Uterus (tissue), 4 donors: ENCODE measurements around the gene ATP6AP1. TPM values are rescaled to one million over a fixed set of nuclear protein-coding genes. Genes with fewer than 3 reads are reported as not detected.
"Not testable (repeated sequence)": the region's sequence is repeated elsewhere in the genome, so short reads cannot be mapped to it uniquely, and the experiment has no call there.

Experiments
- DNase-seq, 2 donors: peaks; one replicate each; pipeline ENCODE4 v3.0.0-alpha.2; 2019 to 2020
- H3K27ac ChIP-seq, 2 donors: fragments of 200-600 bp; sonication (generic); 1 replicate in 1 of 2; 2 replicates in 1 of 2; pipeline ENCODE4 v1.5.1; 2016 to 2018
- H3K27me3 ChIP-seq, 2 donors: fragments of 200-600 bp; sonication (generic); one replicate each; pipeline ENCODE4 v1.5.1; 2018 to 2019; ENCODE audit warnings: control low read depth in 1 of 2
- H3K36me3 ChIP-seq, 2 donors: fragments of 200-600 bp; sonication (generic); one replicate each; pipeline ENCODE4 v1.5.1; 2019; ENCODE audit warnings: control low read depth in 1 of 2
- H3K4me1 ChIP-seq, 2 donors: fragments of 200-600 bp; sonication (generic); one replicate each; pipeline ENCODE4 v1.5.1; 2018 to 2019; ENCODE audit warnings: control low read depth in 1 of 2
- H3K4me3 ChIP-seq, 2 donors: fragments of 200-600 bp; sonication (generic); 1 replicate in 1 of 2; 2 replicates in 1 of 2; pipeline ENCODE4 v1.5.1; 2018 to 2019; ENCODE audit warnings: mild to moderate bottlenecking in 1 of 2
- H3K9me3 ChIP-seq, 2 donors: fragments of 200-600 bp; sonication (generic); one replicate each; pipeline ENCODE4 v1.5.1; 2019; ENCODE audit warnings: control low read depth in 1 of 2
- CTCF ChIP-seq, 4 experiments: fragments of 200-600 bp in 2 of 4; fragments of 450-650 bp in 2 of 4; sonication (generic) in 2 of 4; IDR thresholded peaks; one replicate each; pipeline ENCODE4 v1.5.1; 2016 to 2019; ENCODE audit warnings: antibody characterized with exemption in 4 of 4, mild to moderate bottlenecking in 2 of 4, moderate library complexity in 1 of 4
- POLR2A ChIP-seq, 2 donors: fragments of 450-650 bp; IDR thresholded peaks; one replicate each; pipeline ENCODE4 v1.6.1; 2016; ENCODE audit warnings: antibody characterized with exemption in 2 of 2, mild to moderate bottlenecking in 1 of 2, moderate library complexity in 1 of 2
- intact Hi-C: fragments of 100-400 bp; cut with DNase I; formaldehyde crosslinking; loops from one replicate; pipeline ENCODE4 v1.15.1; 2023; ENCODE audit warnings: low total_unique reads
- total RNA-seq, 4 donors: library from RNA; depleted of rRNA in 3 of 4; stranded (reverse); fragments of >200 nt in 3 of 4; gene quantifications; one replicate each; pipeline versions ENCODE4 v1.1.0 to v1.2.4, GENCODE V29; 2014 to 2023
- donor health status: DM: yes; HTN: yes; CAD: no.

Gene ATP6AP1
- total RNA-seq, 4 donors from 2014 or later, result 5.1 to 71.3 (median 42.1) TPM

DNA sequence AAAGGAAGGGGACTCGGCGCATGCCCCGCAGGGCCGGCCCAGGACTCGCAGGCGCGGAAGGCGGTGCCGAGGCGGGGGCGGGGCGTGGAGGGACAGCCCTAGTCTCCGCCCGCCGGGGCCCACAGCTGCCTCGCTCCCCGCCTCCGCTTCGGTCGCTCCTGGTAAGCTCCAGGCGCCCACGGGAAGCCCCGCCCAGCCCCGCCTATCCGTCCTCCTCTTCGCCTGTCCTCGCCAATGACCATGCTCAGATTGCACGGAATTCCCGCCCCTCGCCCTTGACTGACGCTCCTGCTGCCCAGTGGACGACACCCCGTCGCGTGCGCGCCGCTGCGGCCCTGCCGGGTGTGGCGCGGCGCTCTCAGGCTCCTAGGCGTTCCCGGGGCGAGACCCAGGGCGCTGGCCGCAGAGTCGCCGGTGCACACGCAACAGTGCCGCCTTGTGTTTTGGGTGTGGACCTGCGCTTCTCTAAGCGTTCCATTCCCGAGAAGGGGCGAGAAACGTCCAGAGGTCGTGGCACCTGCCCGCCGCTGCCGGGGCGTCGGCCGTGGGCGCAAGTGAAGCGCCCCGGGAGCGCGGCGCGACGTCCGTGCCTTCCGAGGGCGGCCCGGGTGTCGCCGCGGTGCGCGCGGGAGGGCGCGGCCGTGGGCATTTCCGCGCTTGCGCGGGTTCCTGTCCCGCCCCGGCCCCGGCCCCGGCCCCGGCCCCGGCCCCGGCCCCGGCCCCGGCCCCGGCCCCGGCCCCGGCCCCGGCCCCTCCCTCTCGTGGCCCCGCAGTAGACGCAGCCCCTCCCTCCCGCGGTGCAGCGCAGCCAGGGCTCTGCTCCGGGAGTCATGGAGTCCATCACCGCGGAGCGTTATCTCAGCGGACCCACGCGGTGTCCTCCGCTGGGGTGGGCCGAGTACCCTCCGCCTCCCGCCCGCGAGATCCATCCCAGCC is 38.4 kb upstream of the ATP6AP1 start:
- H3K27me3 ChIP-seq, intact Hi-C loops, H3K9me3 ChIP-seq, H3K36me3 ChIP-seq, H3K4me1 ChIP-seq, H3K4me3 ChIP-seq: not testable (repeated sequence)
- peak; percentile 20 to 28 for DNase-seq
- H3K27ac ChIP-seq, result peak overlapping the region in 1 of 2 donors; percentile 86

- H3K4me3 ChIP-seq, H3K4me1 ChIP-seq, DNase-seq, intact Hi-C loops, H3K9me3 ChIP-seq, H3K36me3 ChIP-seq, H3K27me3 ChIP-seq: not testable (repeated sequence)
- H3K27ac ChIP-seq, result peak overlapping the region; percentile 92 to 99
Observed at GRCh38 chrX:154396363-154396762, 32.1 kb upstream of the ATP6AP1 start.

DNA sequence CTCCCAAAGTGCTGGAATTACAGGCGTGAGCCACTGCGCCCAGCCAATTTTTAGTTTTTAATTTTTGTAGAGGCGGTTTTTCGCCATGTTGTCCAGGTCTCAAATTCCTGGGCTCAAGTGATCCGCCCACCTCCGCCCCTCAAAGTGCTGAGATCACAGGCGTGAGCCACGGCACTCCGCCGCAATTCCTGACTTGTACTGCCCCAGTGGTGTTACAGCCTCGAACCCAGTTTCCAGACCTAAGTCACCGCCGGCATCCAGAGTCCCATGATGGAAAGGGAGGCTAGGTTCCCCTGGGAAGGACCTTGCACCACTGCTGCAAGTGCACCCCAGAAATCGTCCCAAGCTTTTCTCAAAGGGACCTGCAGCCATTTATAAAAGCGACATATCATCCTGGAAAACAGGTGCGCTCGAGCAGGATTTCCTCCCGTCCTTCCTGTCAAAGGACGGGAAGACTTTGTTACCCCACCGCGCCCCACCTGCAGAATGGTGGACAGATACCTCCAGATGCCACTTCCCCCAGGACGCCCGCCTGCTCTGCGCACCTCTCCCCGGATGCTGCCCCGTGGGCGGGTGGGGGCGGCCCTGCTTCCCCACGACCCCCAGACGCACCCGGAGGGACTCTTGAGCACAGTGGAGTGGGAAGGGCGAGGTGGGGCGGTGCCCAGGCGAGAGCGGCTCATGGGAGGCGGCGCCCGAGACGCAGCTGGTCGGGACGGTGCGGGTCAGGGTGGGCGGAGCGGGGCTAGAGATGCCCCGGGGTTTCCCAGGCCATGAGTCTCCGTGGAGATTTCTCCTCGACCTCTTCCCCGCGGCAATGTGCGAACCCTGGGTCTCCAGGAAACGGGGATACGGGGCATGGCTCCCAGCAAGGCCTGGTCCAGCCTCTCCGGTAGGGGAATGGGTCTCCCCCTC is 31.2 kb upstream of the ATP6AP1 start:
- intact Hi-C loops, result no loop called here
- Histone ChIP-seq H3K36me3 (no peaks in the 10 kb centered on the region), H3K27me3 (no peaks in the 10 kb centered on the region), H3K27ac (peak overlapping the region; percentile 92 to 99), H3K4me3 (peak overlapping the region; percentile 54 to 71), H3K4me1 (no peaks in the 10 kb centered on the region), H3K9me3 (no peaks in the 10 kb centered on the region)
- TF ChIP-seq CTCF (IDR thresholded peaks at IDR 0.05) (no peak), POLR2A (IDR thresholded peaks at IDR 0.05) (peak; percentile 13 to 43)
- DNase-seq, result peak; percentile 80 to 83

DNA sequence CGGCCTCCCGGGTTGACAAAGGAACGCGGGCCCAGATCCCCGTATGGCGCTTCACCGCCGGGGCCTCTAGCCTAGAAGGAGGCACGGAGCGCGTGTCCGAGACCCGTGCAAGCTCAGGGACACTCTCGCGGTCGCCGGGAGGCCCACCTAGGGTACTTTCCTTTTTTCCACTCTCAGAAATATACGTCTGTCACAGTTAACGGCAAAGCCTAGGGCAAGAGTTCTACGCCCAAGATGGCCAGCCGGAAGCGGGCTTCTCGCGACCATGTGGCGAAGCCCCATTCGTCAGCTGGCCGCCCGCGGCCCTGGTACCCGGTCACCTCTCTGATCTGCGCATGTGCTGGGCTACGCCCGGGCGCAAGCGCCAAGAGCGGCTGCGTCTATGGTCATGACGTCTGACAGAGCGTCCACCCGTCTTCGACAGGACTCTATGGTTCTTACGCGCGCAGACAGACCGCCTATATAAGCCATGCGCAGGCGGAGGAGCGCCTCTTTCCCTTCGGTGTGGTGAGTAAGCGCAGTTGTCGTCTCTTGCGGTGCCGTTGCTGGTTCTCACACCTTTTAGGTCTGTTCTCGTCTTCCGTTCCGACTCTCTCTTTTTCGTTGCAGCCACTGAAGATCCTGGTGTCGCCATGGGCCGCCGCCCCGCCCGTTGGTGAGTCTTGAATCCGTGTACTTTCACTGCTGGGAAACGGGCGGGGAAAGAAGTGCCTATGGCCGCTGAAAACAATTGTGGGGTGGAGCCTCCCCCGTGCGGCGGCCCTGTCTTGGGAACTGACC is 30.4 kb upstream of the ATP6AP1 start, which contains the start of gene RPL10:
Gene RPL10, plus strand, starts transcription at position 490 of the 780 bp plus-strand sequence. Its CDS starts 143 bp downstream, at position 633.
- Histone ChIP-seq H3K4me3 (peak within 1 kb of the TSS; percentile 59 to 71), H3K4me1 (no peaks in the 10 kb centered on the region), H3K27me3 (no peaks in the 10 kb centered on the region), H3K27ac (peak within 1 kb of the TSS; percentile 92 to 99), H3K36me3 (no peaks in the 10 kb centered on the region), H3K9me3 (no peaks in the 10 kb centered on the region)
- TF ChIP-seq POLR2A (IDR thresholded peaks at IDR 0.05), result peak; percentile 71 to 90
- TF ChIP-seq CTCF (IDR thresholded peaks at IDR 0.05), result peak in 1 of 4 experiments; percentile 1
- DNase-seq, result peak; percentile 94 to 95
- intact Hi-C loops, result no loop called here

GRCh38 chrX:154398668-154399526 is 29.6 kb upstream of the ATP6AP1 start:
- peak; percentile 84 to 86 for DNase-seq
- TF ChIP-seq CTCF (IDR thresholded peaks at IDR 0.05) (peak; percentile 66 to 82 (median 70)), POLR2A (IDR thresholded peaks at IDR 0.05) (no peak)

More at GRCh38 chrX:154398668-154399526, 29.6 kb upstream of the ATP6AP1 start:
- Histone ChIP-seq H3K4me1 (no peaks in the 10 kb centered on the region), H3K4me3 (peak overlapping the region; percentile 59 to 71), H3K27ac (peak overlapping the region; percentile 92 to 99), H3K27me3 (no peaks in the 10 kb centered on the region), H3K9me3 (no peaks in the 10 kb centered on the region), H3K36me3 (no peaks in the 10 kb centered on the region)
- intact Hi-C loops, result no loop called here
